GM19395 (cell line): ENCODE measurements around the gene ZBED6.
"Not testable (repeated sequence)": the region's sequence is repeated elsewhere in the genome, so short reads cannot be mapped to it uniquely, and the experiment has no call there.

Experiments
- ATAC-seq: cut with Tn5 transposase; IDR thresholded peaks from one replicate; pipeline ENCODE4 v1.9.1; 2021; ENCODE audit warnings: mild to moderate bottlenecking, moderate library complexity; ENCODE audit not compliant: unreplicated experiment

The ZBED6 gene

GRCh38 chr1:203795441-203796235 lies at the start of gene ZBED6, which contains the start of gene ZC3H11A:
TSS of gene ZBED6 (plus strand) at chr1:203795623. CDS start at chr1:203797523, 1,900 bp downstream.
TSS of gene ZC3H11A (plus strand) at chr1:203795623. CDS start at chr1:203817071, 21,448 bp downstream.
- ATAC-seq: peak; percentile 96

GRCh38 chr1:203746281-203746680 lies 49.1 kb upstream of the ZBED6 start:
- no peak for ATAC-seq

- no peak for ATAC-seq
Observed at GRCh38 chr1:203751051-203751450, 44.4 kb upstream of the ZBED6 start.

GRCh38 chr1:203751618-203752361 lies 43.6 kb upstream of the ZBED6 start:
- not testable (repeated sequence) for ATAC-seq

GRCh38 chr1:203754455-203754864 lies 41.0 kb upstream of the ZBED6 start:
- peak; percentile 76 for ATAC-seq

GRCh38 chr1:203756036-203756435 lies 39.4 kb upstream of the ZBED6 start:
- ATAC-seq: no peak

GRCh38 chr1:203758749-203759148 lies 36.7 kb upstream of the ZBED6 start:
- not testable (repeated sequence) for ATAC-seq

GRCh38 chr1:203760506-203760905 lies 34.9 kb upstream of the ZBED6 start:
- no peak for ATAC-seq

- not testable (repeated sequence) for ATAC-seq
Observed at GRCh38 chr1:203761958-203762357, 33.5 kb upstream of the ZBED6 start.

GRCh38 chr1:203763505-203763904 lies 31.9 kb upstream of the ZBED6 start:
- no peak for ATAC-seq

- no peak for ATAC-seq
Observed at GRCh38 chr1:203764105-203765028, 31.1 kb upstream of the ZBED6 start.

- peak; percentile 86 for ATAC-seq
Observed at GRCh38 chr1:203765029-203765837, 30.2 kb upstream of the ZBED6 start, which contains the start of gene LAX1. TSS of gene LAX1 (plus strand) at chr1:203765183. CDS start at chr1:203765566, 383 bp downstream.

- ATAC-seq: no peak
Observed at GRCh38 chr1:203768256-203768655, 27.2 kb upstream of the ZBED6 start.

- no peak for ATAC-seq
Observed at GRCh38 chr1:203769505-203770343, 25.7 kb upstream of the ZBED6 start.

- ATAC-seq: no peak
Observed at GRCh38 chr1:203771901-203772301, 23.5 kb upstream of the ZBED6 start.

GRCh38 chr1:203772836-203773235 lies 22.6 kb upstream of the ZBED6 start:
- ATAC-seq: no peak

GRCh38 chr1:203776636-203777035 lies 18.8 kb upstream of the ZBED6 start:
- no peak for ATAC-seq

- no peak for ATAC-seq
Observed at GRCh38 chr1:203777596-203777995, 17.8 kb upstream of the ZBED6 start.

- ATAC-seq: no peak
Observed at GRCh38 chr1:203778146-203778545, 17.3 kb upstream of the ZBED6 start.
